GM12892 (cell line): ENCODE results near the gene FOXP2. TPM values are rescaled to one million over a fixed set of nuclear protein-coding genes. Genes with fewer than 3 reads are reported as not detected.
A peak's percentile ranks its signal among the peaks of the same experiment; 100 is the strongest.
"Not testable (repeated sequence)": the region's sequence is repeated elsewhere in the genome, so short reads cannot be mapped to it uniquely, and the experiment has no call there.

ENCODE experiments used
- DNase-seq: peaks from one replicate; pipeline ENCODE4 v3.0.0; 2011; ENCODE audit not compliant: insufficient read length
- FAIRE-seq: peaks from 2 replicates; lab custom pipeline; 2011; peaks lifted over from hg19 to GRCh38; lab: Jason Lieb, UNC
- POLR2A ChIP-seq: IDR thresholded peaks from 2 replicates; pipeline ENCODE4 v1.6.1; 2011; ENCODE audit warnings: low read depth, low read length, control low read depth
- POLR2AphosphoS5 ChIP-seq: IDR thresholded peaks from 2 replicates; pipeline ENCODE4 v1.6.1; 2011; ENCODE audit warnings: low read depth, low read length, control low read depth
- TAF1 ChIP-seq: IDR thresholded peaks from 2 replicates; pipeline ENCODE4 v1.6.1; 2011; ENCODE audit warnings: low read depth, mild to moderate bottlenecking, control low read depth, low read length, borderline replicate concordance
- polyA plus RNA-seq: library from polyadenylated mRNA; unstranded; fragments of >200 nt; gene quantifications from one replicate; pipeline ENCODE4 v1.2.1, GENCODE V29; 2012; ENCODE audit warnings: missing spikeins, inconsistent platforms; ENCODE audit not compliant: missing spikeins

FOXP2 gene
- polyA plus RNA-seq = 0.47 TPM

GRCh38 chr7:114414156-114415063 is at the start of gene FOXP2:
Gene FOXP2 (plus strand): TSS chr7:114414815. CDS start chr7:114426512, 11,697 bp downstream.
- no peak for DNase-seq
- TF ChIP-seq TAF1 (no peak), POLR2AphosphoS5 (no peak), POLR2A (no peak)
- peak; percentile 54 for FAIRE-seq

GRCh38 chr7:114365791-114366190 is 48.8 kb upstream of the FOXP2 start:
- TF ChIP-seq POLR2AphosphoS5 (no peak), POLR2A (no peak), TAF1 (no peak)
- FAIRE-seq (no peak), DNase-seq (no peak)

- DNase-seq (no peak), FAIRE-seq (no peak)
- TF ChIP-seq POLR2A (no peak), POLR2AphosphoS5 (no peak), TAF1 (no peak)
Observed at GRCh38 chr7:114368492-114368891, 46.1 kb upstream of the FOXP2 start.

- DNase-seq = no peak
- no peak for FAIRE-seq
- TF ChIP-seq TAF1 (no peak), POLR2A (no peak), POLR2AphosphoS5 (no peak)
Observed at GRCh38 chr7:114369294-114369693, 45.3 kb upstream of the FOXP2 start.

DNA sequence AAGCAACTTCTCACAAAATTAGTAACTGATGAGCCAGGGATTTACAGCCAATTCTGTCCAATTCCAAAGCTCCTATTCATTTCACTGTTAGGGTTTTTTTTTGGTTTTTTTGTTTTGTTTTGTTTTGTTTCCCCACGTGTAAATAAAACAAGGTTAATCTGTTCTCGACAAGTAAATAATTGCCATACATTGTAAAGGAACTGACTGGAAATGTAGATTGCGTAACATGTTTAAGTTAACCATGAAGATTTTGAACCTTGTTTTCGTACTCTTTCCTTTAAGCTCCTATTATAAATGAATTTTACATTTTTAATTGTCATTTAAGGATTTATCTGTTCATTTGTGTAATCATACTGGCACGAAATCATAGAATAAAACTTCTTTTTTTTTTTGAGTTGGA is 42.0 kb upstream of the FOXP2 start:
- FAIRE-seq = no peak
- DNase-seq = no peak
- TF ChIP-seq POLR2A (no peak), TAF1 (no peak), POLR2AphosphoS5 (no peak)

GRCh38 chr7:114375907-114376306 is 38.7 kb upstream of the FOXP2 start:
- no peak for TF ChIP-seq POLR2A
- TF ChIP-seq TAF1 = no peak
- TF ChIP-seq POLR2AphosphoS5 = no peak
- no peak for FAIRE-seq
- DNase-seq = no peak

GRCh38 chr7:114383946-114384345 is 30.7 kb upstream of the FOXP2 start:
- not testable (repeated sequence) for DNase-seq, FAIRE-seq

- not testable (repeated sequence) for DNase-seq, FAIRE-seq
Observed at GRCh38 chr7:114384346-114384745, 30.3 kb upstream of the FOXP2 start.

DNA sequence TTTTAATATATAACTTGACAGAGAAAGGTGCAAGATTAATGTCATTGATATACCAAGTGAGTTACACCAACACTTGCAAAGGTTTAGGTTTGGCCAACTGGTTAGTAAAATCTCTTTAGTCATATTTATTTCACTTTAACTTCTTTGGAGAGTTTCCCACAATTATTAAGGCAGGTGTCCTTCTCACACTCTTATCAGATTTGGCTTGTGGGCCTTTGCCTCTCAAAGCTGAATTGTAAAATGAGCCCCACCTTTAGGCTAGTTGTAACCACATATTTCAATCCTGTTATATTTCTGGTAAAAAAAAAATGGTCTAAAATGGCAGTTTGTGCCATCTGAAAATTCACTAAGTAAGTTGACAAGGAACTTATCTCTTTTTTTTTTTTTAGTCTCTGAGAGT is 26.6 kb upstream of the FOXP2 start:
- no peak for DNase-seq
- TF ChIP-seq POLR2A = no peak
- no peak for TF ChIP-seq TAF1
- TF ChIP-seq POLR2AphosphoS5 = no peak
- FAIRE-seq = no peak

DNA sequence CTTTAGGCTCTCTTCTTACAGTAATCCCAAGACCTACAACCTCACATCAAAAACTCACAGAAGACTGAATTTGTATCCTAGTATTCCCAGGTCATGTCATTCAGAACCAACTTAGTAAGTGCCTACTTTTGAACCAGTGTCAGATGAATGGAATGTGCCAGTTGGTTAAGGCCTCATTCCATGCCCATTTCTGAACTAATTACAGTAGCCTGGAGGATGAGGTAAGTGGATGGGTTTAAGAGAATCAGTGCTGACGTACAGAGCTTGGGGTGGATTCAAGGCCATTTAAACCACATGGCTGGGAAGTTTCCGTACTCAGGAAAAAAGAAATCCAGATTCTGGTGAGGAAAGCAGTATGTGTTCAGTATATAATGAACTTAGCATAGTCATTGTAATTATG is 21.9 kb upstream of the FOXP2 start:
- FAIRE-seq = no peak
- TF ChIP-seq POLR2AphosphoS5 = no peak
- TF ChIP-seq TAF1 = no peak
- no peak for TF ChIP-seq POLR2A

GRCh38 chr7:114402876-114403635 is 11.6 kb upstream of the FOXP2 start:
- FAIRE-seq (no peak), DNase-seq (no peak)
- TF ChIP-seq POLR2A = no peak
- TF ChIP-seq POLR2AphosphoS5 = no peak
- no peak for TF ChIP-seq TAF1

More for the DNA sequence above, 21.9 kb upstream of the FOXP2 start:
- no peak for DNase-seq

DNA sequence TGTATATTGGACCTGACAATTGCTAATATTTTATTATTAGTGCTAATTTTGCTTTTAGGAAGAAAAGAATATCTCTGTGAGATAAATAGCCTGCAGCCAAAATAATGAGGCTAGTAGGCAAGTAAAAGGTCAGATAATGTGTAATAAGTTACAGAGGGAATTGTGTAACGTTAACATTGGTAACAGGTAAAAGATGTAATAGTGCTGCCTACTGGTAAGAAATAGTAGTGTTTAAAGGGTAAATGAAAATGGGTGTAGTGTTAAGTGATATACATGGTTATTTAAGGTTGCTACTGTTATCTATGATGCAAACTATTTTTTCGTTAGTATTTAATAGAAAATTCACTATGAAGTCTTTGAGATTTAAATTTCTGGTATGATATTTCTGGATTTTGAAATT is 9.2 kb upstream of the FOXP2 start:
- DNase-seq (no peak), FAIRE-seq (peak; percentile 67)
- TF ChIP-seq TAF1 (no peak), POLR2AphosphoS5 (no peak)
